GM18519 (cell line): ENCODE results near the gene TEX44.
"Not testable (repeated sequence)": the region's sequence is repeated elsewhere in the genome, so short reads cannot be mapped to it uniquely, and the experiment has no call there.

ENCODE experiments used
- ATAC-seq: cut with Tn5 transposase; IDR thresholded peaks from one replicate; pipeline ENCODE4 v1.9.1; 2021; ENCODE audit warnings: mild to moderate bottlenecking, moderate library complexity; ENCODE audit not compliant: unreplicated experiment, low FRiP score

The TEX44 gene

GRCh38 chr2:231592636-231593145, at the start of gene TEX44:
Gene TEX44 (plus strand): TSS chr2:231592864. CDS start chr2:231592952, 88 bp downstream.
- ATAC-seq, result no peak

GRCh38 chr2:231545105-231545902, 47.4 kb upstream of the TEX44 start:
- peak; percentile 95 for ATAC-seq

DNA sequence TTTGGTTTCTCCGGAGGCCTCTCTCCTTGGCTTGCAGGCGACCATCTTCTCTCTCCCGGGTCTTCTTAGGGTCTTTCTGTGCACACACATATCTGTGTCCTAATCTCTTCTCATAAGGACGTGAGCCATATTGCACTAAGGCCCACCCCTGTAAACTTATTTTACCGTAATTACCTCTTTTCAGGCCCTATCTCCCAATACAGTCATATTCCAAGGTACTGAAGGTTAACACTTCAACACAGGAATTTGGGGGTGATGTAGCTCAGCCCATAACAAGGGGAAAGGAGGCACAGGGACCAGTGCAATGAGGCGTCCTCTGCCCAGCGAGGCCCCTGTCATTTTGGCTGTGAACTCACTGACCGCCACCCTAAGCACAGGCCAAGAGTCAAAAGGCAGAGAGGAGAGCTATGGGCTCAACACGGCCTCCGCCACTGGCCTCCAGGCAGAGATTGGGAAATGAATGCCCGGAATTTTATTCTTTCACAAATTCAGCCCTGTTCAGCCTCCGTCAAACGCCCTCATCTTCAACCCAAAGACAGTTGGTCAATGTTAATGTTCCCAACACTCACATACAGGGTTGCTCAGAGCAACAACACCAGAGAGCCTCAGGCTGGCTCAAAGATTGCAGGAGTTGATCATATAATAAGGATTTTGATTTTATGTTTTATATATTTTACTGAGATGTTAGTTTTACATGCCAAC, 46.5 kb upstream of the TEX44 start:
- ATAC-seq, result no peak

DNA sequence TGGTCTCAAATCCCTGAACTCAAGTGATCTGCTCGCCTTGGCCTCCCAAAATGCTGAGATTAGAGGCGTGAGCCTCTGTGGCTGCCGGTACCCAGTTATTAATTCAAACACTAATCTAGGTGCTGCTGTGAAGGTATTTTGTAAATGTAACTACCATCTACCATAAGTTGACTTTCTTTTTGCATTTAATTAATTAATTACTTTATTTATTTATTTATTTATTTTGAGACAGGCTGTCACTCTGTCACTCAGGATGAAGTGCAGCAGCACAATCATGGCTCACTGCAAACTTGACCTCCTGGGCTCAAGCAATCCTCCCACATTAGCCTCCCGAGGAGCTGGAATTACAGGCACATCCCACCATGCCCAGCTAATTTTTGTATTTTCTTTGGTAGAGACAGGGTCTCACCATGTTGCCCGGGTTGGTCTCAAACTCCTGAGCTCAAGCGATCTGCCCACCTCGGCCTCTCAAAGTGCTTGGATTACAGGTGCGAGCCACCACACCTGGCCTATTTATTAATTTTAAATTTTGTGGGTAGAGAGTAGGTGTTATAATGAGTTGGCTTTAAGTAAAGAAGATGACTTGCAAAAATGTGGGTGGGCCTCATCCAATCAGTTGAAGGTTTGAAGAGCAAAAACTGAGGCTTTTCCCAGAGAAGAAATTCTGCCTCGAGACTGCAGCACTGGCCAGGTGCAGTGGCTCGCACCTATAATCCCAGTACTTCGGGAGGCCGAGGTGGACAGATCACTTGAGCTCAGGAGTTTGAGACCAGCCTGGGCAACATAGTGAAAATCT, 45.2 kb upstream of the TEX44 start:
- no peak for ATAC-seq

- no peak for ATAC-seq
Measured at GRCh38 chr2:231548752-231549151, 43.9 kb upstream of the TEX44 start.

DNA sequence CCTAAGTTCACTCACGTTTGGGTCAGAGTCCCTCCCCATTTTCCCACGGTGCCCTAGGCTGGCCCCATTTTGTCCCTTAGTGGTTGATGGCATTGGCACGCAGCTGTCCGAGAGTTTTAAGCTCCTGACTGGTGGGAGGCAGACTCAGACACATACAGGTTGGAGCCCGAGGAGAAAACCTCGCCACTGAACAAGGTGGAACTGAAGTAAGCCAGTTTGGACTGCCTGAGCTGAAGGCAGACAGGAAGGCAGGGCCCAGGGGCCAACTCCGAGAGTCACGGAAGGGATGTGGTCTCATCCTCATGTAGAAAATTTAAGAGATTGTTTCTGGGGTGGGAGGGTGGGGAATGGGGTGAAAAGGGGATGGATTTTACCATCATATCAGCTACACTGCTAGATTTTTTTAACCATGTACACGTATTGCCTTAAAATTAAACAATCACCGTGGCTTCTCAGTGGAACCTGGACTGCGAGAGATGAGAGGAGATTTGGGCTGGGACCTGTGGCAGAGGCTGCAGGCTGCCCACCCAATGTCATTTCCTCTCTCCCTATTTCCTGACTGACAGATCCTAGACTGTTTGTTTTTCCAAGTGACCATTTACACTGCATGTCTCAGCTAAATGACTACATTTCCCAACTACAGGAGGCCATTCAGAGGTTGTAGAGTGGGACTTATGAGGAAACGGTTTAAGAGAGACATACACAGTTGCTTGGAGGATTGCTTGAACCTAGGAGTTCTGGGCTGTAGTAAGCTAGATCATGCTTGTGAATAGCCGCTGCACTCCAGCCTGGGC, 43.0 kb upstream of the TEX44 start:
- ATAC-seq, result no peak

DNA sequence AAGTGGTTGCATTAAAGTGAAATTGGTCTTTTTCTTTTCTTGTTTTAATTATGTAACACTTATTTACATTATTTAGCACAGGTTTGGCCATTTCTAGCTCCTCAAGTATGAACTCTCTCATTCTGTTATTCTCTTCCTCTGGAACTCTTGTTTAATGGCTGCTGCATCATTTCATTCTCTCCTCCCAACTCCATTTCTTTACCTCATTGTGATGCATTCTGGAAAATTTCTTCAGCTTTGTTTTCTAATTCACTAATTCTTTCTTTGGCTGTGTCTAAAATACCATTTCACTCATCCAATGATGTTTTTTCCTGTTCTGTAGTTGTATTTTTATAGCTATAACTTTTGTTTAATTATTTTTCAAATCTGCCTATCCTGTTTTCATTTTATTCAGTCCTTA, 39.9 kb upstream of the TEX44 start:
- ATAC-seq, result no peak

GRCh38 chr2:231554327-231554726, 38.3 kb upstream of the TEX44 start:
- ATAC-seq, result no peak

- no peak for ATAC-seq
Measured at GRCh38 chr2:231554748-231555545, 37.7 kb upstream of the TEX44 start.

- not testable (repeated sequence) for ATAC-seq
Measured at GRCh38 chr2:231556496-231556895, 36.2 kb upstream of the TEX44 start.

DNA sequence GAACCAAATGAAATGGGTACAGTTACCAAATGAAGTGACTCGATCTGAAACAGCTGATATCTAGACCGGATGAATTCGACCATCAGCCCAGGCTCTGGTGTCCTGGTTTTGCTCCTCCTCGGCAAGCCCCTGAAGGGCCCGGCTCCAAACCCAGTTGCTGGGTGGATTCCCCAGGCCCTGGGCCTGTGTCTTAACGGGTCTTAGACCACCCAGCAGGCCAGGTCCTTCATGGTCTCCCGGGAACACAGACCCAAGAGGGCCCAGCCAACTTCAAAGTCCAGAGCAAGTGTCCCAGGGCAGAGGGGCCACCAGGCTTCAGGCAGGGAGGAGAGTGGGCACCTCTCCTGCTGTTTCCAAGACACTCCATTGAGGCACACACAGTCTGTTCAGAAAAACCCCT, 35.7 kb upstream of the TEX44 start:
- no peak for ATAC-seq

GRCh38 chr2:231557571-231558217, 35.0 kb upstream of the TEX44 start:
- ATAC-seq, result peak; percentile 85

GRCh38 chr2:231563378-231563961, 29.2 kb upstream of the TEX44 start:
- ATAC-seq, result no peak

GRCh38 chr2:231565887-231566594, 26.6 kb upstream of the TEX44 start:
- ATAC-seq, result no peak

GRCh38 chr2:231567159-231567558, 25.5 kb upstream of the TEX44 start:
- ATAC-seq, result no peak

DNA sequence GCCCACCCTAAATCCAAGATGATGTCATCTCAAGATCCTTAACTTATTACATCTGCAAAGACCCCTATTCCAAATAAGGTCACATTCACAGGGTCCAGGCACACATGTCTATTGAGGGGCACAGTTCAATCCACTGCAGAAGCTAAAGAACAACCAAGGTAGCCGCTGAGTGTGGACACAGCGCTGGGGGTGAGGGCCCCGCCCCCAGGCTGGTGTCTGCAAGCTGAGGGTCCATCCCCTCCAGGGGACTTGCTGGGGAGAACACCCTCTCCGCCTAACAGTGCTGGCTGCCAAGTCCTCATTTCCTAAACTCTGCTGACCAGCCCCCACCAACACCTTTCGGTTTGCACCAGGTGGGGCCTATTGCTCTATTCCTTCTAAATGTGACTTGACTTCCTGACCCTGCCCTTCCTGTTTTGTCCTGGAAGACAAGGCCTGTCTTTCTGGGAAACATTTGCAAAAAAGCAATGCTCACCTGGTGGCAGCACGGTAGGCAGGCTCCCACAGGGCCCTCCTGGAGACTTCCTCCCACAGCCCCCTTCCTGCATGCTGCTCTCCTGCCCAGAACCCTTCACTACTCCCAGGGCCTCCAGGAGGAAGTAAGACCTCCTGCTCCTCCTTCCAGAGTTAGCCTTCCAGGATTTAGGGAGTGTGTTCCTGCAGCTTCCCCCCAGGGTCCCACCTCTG, 24.4 kb upstream of the TEX44 start:
- no peak for ATAC-seq

DNA sequence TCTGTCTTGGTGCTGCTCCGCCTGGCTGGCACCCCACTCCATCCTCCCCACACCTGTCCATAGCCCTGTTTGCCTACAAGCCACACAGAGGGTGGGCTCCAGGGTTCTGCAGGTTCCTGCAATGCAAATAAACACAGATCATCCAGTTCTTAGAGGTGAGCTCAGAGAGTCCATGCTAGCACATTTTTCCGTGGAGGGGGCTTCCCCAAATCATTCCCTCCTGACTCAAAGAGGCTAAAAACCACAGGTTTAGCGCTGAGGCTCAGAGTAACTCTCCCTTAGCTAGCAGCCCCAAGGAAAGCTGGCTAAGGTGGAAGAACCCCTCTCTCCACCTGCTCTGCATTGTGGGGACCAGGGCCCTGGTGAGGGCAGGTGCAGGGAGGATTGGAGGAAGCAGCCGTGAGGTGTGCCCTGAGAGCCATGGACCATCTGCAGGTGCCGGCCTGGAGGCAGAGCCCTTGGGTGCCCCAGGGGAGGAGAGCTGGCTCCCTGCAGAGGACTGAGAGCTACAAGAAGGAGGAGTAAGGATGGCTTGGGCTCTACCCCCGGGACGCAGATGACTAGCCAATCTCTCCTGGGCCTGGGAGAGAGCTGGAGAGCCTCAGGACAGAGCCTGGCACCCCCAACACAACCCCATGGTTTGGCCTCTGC, 23.8 kb upstream of the TEX44 start:
- no peak for ATAC-seq
